KOPT-K1 (cell line): ENCODE results near the gene BRMS1L.

ENCODE experiments used
- H3K27ac ChIP-seq: fragments of 200-600 bp; sonication (generic); 2 replicates; pipeline ENCODE4 v1.5.1; 2016; ENCODE audit warnings: antibody characterized with exemption, mild to moderate bottlenecking, low read depth, low read length; ENCODE audit not compliant: poor library complexity, severe bottlenecking
- H3K36me3 ChIP-seq: fragments of 200-600 bp; sonication (generic); 2 replicates; pipeline ENCODE4 v1.5.1; 2017; ENCODE audit warnings: antibody characterized with exemption, mild to moderate bottlenecking, low read length, moderate library complexity; ENCODE audit not compliant: insufficient read depth
- H3K9me3 ChIP-seq: fragments of 200-600 bp; sonication (generic); 2 replicates; pipeline ENCODE4 v1.5.1; 2017; ENCODE audit warnings: antibody characterized with exemption, low read length, mild to moderate bottlenecking; ENCODE audit not compliant: insufficient read depth, poor library complexity, severe bottlenecking

BRMS1L gene

DNA sequence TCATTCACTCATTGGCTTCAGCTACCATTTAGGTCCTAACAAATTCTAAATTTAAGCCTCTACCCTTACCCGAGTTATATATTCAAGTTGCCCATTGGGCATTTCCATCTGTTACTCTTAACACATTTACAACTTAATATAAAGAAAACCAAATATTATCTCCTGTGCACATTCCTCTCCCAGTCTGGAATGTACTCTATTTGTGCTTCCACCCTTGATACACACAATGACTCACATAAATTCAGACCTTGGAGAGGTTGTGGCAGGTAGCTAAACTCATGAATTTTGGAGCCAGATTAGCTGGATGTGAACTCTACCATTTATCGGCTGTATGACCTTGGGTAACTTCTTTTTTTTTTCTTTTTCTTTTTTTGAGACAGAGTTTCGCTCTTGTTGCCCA lies 51.1 kb downstream of the BRMS1L start:
- H3K27ac ChIP-seq: no peak overlapping the region
- no peaks in the 10 kb centered on the region for H3K36me3 ChIP-seq
- H3K9me3 ChIP-seq: no peaks in the 10 kb centered on the region

DNA sequence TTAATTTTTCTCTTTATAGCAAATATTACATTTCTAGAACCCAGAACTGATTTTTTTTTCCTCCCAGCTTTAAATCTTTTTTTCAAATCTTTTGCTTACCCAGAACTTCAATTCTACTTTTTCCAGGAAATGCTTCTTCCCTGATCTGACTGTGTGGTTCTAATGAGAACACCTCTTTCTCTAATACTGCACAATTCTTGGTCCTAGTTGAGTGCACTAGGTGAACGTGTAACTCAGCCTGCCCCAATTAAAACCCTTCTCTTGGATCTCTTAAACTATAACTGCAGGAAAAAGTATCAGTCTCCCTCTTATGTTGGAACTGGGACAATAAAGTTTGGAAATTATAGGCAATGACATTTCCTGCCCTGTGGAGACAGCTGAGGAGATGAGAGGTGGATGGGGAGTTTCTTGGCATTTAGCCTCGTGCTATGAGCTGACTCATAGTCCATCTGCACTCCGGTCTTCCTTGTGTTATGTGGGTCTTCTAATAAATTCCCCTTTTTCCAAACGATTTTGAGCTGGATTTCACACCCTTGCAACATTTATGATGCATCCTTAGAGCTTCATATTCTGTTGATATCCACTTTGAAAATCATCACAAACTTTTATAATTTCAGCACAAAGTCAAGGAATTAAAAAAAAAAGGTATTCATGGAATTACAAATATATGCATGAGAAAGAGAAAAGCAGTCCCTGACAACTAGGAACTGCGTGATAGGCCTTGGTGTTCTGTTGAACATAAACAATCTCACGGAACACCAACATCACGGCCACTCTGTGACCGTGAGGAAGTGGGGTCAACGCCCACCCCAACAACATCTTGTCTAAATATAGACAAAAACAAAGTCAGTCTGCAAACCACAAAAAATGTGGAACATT lies 52.4 kb downstream of the BRMS1L start:
- no peaks in the 10 kb centered on the region for H3K9me3 ChIP-seq
- H3K36me3 ChIP-seq: no peaks in the 10 kb centered on the region
- H3K27ac ChIP-seq: no peak overlapping the region

DNA sequence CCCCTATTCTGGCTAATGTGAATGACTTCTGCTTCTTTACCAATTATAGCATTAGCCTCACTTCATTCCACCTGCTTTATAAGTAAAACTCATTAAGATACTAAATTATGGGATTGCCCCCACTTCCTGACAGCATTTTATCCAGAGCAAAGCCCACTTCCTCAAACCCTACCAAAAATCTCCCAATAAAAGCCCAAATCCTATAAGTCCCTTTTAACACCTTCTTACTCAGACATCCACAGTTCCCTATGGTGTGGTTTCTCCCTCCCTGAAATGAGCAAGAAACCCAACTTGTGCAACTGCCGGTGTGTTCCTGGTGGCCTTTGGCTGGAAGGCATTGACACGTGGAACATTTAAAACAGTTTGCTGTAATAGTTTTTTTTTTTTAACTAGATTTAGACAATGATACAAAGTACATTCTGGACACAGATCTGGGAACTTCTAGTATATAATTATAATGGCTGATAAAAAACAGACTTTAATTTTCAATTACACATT lies 53.1 kb downstream of the BRMS1L start:
- Histone ChIP-seq H3K9me3 (no peaks in the 10 kb centered on the region), H3K36me3 (no peaks in the 10 kb centered on the region), H3K27ac (no peak overlapping the region)

DNA sequence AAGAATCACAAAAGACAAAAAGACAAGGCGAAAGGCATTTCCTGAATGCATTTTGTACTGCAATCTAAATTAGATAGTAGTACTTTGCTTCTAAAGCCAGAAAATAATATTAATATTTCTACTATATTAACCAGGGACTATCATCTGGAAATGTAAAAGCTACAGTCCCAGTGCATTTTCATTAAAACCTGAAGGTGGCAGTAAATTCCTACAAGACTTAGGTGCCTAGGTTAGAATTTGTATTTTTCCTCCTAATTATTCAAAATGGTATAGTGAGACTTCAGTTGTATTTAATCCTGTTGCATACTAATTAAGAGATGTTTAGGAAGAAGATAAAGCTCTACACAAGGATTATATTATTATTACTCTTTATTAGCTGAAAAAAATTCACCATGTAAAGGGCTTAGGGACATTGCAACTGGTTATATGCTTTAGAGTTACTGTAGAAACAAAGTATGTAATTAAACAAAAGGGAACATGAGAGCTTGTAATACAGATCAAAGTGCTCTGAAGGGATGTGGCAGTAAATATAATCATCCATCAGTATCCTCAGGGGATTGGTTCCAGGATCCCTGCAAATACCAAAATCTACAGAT lies 53.6 kb downstream of the BRMS1L start:
- no peak overlapping the region for H3K27ac ChIP-seq
- H3K36me3 ChIP-seq: no peaks in the 10 kb centered on the region
- H3K9me3 ChIP-seq: no peaks in the 10 kb centered on the region

DNA sequence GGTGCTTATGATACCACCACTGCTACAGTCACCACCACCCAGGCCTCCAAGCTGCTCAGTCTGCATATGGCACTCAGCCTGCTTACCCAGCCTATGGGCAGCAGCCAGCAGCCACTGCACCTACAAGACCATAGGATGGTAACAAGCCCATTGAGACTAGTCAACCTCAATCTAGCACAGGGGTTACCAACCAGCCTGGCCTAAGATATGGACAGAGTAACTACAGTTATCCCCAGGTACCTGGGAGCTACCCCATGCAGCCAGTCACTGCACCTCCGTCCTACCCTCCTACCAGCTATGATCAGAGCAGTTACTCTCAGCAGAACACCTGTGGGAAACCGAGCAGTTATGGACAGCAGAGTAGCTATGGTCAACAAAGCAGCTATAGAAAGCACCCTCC lies 55.1 kb downstream of the BRMS1L start:
- no peaks in the 10 kb centered on the region for H3K36me3 ChIP-seq
- no peak overlapping the region for H3K27ac ChIP-seq
- no peaks in the 10 kb centered on the region for H3K9me3 ChIP-seq

DNA sequence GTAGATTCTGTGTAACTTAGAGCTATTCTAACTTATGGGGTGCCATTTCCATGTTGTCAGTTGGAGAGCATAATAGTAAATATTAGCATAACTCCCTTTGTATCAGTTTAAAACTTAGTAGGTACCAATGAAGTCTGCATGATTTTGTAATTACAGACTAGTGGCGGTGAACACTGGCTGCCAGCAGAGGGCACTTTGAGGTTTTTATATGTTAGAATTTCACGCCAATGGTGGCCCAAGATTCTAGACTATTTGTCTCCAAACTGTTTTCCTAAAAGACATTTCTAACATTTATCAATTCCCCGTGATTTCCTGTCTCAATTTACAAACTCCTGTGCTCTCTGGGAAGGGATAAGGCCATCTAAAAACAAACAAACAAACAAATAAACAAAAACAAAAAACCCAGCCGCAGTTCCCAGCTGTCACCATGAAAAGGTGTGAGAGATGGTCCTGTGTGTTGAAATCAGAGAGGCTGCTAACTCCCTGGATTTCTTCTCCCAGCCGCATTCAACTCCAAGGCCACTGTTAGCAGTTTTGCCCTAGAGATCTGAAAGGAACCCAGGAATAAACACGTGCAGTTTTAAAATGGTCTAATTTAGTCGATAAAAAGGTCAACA lies 57.6 kb downstream of the BRMS1L start:
- no peaks in the 10 kb centered on the region for H3K36me3 ChIP-seq
- no peaks in the 10 kb centered on the region for H3K9me3 ChIP-seq
- no peak overlapping the region for H3K27ac ChIP-seq

DNA sequence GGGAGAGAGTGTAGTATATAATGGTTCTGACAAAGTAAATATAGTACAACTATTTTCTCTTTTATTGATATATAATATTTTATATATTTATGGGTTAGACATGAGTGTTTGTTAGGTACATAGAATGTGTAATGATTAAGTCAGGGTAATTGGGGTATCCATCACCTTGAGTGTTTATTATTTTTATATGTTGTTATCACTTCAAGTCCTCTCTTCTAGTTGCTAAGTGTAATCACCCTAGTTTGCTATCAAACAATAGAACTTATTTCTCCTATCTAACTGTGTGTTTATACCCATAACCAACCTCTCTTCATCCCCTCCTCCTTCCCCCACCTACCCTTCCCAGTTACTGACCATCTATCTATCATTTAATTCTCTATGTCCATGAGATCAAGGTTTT lies 64.2 kb downstream of the BRMS1L start:
- Histone ChIP-seq H3K27ac (no peak overlapping the region), H3K36me3 (no peaks in the 10 kb centered on the region), H3K9me3 (peaks cover 13% of the 10 kb centered on the region)

DNA sequence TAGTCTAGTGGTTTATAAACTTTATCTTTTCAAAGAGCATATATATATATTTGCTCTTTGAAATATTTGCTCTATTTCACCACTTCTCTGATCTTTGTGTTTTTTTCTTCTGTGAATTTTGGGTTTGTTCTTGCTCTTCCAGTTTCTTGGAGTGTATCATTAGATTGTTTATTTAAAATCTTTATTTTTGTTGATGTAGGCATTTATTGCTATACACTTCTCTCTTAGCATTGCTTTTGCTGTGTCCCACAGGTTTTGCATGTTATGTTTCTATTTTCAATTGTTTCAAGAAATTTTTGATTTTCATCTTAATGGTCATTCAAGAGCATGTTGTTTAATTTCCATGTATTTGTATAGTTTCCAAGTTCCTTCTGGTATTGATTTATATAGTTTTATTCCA lies 69.1 kb downstream of the BRMS1L start:
- Histone ChIP-seq H3K27ac (no peak overlapping the region), H3K9me3 (peaks cover 31% of the 10 kb centered on the region), H3K36me3 (no peaks in the 10 kb centered on the region)

DNA sequence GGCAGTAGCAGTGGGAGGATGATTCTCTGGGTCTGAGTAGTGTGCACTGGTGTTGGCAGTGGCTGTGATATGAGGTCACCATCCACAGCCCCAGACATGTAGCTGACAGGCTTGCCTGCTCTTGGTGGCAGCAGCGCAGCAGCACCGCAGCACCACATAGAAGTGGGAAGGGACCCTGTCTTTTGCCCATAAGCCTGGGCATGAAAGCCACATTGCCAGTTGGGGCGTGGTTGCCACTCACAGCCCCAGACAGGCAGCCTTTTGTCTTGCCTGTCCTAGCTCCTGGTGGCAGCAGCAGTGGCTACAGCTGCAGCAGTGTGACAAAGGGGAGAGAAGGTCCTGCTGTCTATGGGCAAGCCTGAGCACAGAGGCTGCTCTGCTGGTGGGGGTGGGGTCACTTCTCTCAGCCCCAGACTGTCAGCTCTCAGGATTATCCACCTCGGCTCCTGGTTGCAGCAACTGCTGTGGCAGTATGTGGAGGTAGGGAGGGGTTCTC lies 71.5 kb downstream of the BRMS1L start:
- peaks cover 31% of the 10 kb centered on the region for H3K9me3 ChIP-seq
- H3K27ac ChIP-seq: no peak overlapping the region
- no peaks in the 10 kb centered on the region for H3K36me3 ChIP-seq

DNA sequence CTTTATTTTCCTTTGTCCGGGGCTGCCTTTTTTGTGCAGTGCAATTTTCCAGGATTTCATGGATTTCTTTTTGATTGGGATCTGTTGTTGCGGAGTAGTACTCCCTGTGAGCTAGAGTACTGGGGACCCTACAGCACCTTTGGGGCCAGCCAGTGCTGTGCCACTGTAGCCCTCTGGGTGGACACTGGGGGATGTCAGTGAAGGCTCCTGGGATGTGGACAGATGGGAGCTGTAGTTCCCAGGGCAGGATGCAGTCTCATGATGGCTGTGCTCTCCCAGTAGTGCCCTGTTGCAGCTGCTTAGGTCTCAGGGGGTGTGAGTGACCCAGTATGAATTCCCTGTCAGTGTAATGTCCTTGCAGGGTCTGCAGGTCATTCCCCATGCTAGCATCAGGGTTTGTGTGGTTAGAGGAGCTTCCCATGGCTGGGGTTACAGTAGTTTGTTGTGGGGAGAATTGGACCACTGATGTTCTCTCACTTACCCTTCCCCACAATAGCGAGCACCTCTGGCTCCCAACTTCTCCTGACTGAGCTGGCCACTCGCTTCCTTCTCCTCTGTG lies 72.2 kb downstream of the BRMS1L start:
- Histone ChIP-seq H3K36me3 (no peaks in the 10 kb centered on the region), H3K27ac (no peak overlapping the region), H3K9me3 (peaks cover 31% of the 10 kb centered on the region)

DNA sequence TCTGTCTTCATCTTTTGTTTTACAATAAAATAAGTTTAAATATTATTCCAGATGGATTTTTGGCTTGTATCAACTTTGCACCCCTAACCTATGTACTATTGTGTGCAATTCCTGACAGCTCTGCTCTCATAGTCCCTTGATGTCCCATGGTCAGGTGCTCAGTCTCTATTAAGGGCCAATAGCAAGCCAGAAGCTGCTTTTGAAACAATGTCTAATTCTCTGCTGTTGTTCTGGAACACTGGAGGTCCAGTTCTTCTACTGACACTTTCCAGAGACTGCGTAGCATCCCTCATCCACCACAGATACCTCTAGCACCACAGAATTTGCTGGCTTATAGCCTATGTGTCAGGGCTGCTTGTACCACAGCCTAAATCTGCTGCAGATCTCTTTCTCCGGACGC lies 74.6 kb downstream of the BRMS1L start:
- Histone ChIP-seq H3K9me3 (peaks cover 14% of the 10 kb centered on the region), H3K27ac (no peak overlapping the region), H3K36me3 (no peaks in the 10 kb centered on the region)

DNA sequence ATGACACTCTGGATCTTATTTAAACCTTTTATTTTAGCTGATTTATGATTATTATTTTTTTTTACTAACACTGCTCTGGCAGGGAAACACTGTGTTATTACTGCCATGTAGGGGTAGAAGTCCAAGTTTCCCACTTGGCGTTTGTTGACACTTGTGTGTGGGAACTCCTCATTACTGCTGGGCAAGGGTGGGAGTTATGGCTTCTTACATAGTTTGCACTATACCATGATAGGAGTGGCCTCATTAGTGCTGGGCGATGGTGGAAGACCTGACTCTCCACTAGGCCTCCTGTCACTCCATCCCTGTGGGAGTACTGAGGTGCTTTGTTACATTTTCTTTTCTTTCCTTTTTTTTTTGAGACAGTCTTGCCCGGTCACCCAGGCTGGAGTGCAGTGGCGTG lies 83.5 kb downstream of the BRMS1L start:
- Histone ChIP-seq H3K9me3 (no peaks in the 10 kb centered on the region), H3K27ac (no peak overlapping the region), H3K36me3 (no peaks in the 10 kb centered on the region)

DNA sequence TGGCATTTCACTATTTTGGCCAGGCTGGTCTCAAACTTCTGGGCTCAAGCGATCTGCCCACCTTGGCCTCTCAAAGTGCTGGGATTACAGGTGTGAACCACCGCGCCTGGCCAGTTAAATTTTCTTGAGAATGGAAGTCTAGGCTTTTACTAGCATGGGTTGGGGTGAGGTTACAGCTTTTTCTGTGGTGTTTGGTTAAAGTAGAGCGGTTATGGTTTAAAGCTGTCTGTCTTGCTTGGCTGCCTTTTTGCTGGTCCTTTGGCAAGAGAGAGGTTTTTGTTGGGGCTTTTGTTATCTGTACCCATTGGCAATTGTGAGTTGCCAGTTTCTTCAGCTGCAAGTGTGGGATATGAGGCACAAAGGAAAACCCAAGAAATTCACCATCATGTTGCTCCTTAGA lies 84.1 kb downstream of the BRMS1L start:
- Histone ChIP-seq H3K9me3 (no peaks in the 10 kb centered on the region), H3K27ac (no peak overlapping the region), H3K36me3 (no peaks in the 10 kb centered on the region)

DNA sequence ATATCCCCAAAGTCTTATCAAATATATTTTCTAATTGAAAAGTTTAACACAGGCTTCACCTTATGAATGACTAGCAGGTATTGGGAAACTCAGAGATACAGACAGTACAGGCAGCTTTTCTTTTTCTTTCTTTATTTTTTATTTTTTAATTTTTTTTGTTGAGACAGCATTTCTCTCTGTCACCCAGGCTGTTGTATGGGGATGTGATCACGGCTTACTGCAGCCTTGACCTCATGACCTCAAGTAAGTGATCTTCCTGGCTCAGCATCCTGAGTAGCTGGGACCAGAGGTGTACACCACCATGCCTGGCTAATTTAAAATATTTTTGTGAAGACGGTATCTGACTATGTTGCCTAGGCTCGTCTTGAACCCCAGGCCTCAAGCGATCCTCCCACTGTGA lies 85.0 kb downstream of the BRMS1L start:
- H3K36me3 ChIP-seq: no peaks in the 10 kb centered on the region
- H3K27ac ChIP-seq: no peak overlapping the region
- no peaks in the 10 kb centered on the region for H3K9me3 ChIP-seq

DNA sequence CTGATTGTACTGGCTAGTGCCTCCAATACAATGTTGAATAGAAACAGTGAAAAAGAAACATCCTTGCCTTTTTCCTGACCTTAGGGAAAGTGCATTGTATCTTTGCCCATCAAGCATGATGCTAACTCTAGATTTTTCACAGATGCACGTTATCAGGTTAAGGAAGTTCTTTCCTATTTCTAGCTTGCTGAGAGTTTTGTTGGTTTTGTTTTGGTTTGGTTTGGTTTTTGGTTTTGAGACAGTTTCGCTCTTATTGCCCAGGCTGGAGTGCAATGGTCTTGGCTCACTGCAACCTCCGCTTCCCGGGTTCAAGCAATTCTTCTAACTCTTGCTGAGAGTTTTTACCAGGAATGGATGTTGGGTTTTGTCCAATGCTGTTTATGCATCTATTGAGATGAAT lies 89.0 kb downstream of the BRMS1L start:
- H3K27ac ChIP-seq: no peak overlapping the region
- peaks cover under 1% of the 10 kb centered on the region for H3K9me3 ChIP-seq
- H3K36me3 ChIP-seq: no peaks in the 10 kb centered on the region
